ENCODE data around the gene NUDT4.
"Not testable (repeated sequence)": the region's sequence is repeated elsewhere in the genome, so short reads cannot be mapped to it uniquely, and the experiment has no call there.

The NUDT4 gene

DNA sequence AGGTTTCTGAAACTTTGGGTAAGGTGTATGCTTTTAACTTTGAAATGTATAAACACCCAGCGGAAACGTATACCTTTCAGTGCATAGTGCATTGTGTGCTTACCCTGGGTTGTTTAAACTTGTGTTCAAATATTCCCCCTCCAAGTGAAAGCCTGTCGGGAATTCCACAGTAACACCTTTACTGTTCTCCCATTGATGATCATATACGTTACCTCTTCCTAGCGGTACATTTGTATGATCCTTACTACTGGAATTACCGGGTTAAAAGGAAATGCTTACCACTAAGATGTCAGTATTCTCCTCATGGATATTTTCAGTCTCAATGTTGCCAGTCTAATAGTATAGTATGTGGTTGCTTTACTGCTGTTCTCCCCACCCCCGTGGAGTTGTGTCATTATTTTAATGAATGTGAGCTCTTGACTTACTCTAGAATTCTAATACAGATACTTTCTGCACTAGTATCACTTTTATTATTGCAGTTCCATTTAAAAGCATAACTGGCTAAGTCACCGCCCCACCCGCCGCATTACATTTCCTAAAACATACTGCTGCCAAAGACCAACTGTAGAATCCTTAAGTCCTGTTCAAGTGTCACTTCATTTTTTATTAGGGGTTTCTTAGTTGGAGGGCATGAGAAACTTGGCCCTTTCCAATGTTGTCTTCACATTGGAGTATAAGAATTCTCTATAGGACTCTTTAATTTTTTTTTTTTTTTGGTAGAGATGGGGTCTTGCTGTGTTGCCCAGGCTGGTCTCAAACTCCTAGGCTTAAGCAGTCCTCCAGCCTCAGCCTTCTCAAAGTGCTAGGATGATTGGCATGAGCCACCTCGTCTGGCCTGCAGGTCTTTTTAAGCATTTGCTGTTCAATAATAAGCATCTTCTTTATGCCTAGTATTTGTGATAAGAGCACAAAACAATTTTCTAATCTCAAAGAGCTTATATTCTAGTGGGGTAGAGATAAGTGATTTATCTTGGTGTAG lies 24.9 kb downstream of the NUDT4 start:
- no peak for DNase-seq (ENCODE audit: low read depth in 2 of 2)

DNA sequence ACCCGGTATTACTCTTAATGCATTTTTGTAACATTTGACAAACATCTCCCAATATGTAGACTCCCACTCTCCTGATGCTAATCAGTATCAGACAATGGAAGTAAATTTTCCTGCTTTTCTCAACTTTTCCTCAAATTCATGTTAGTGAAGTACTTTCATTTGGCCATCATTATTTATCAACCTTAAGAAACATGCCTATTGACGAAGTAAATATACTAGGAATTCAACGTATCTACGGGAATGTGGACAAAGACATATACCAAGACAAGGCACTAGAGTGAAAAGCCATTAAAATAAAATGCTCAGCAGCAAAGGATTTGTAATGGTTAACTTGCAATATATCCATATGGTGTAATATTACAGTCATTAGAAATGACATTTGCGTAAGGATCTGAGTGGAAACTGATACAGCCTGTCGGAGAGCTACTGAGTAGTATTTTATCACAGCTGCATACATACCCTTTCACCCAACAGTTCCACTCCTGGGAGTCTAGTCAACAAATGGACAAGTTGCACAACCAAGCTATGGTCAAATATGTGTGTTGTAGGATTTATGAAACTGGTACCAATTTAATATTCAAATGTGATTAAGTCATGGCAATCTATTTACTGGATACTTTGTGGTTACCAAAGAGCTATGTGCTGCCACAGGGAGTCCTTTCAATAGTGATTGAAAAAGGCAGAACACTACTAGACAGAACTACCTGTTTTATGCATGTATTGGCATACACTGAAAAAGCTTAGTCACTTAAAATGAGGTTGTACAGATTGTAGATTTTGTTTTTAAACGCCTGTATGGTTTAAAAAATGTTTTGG lies 26.5 kb downstream of the NUDT4 start:
- no peak for DNase-seq (ENCODE audit: low read depth in 2 of 2)

DNA sequence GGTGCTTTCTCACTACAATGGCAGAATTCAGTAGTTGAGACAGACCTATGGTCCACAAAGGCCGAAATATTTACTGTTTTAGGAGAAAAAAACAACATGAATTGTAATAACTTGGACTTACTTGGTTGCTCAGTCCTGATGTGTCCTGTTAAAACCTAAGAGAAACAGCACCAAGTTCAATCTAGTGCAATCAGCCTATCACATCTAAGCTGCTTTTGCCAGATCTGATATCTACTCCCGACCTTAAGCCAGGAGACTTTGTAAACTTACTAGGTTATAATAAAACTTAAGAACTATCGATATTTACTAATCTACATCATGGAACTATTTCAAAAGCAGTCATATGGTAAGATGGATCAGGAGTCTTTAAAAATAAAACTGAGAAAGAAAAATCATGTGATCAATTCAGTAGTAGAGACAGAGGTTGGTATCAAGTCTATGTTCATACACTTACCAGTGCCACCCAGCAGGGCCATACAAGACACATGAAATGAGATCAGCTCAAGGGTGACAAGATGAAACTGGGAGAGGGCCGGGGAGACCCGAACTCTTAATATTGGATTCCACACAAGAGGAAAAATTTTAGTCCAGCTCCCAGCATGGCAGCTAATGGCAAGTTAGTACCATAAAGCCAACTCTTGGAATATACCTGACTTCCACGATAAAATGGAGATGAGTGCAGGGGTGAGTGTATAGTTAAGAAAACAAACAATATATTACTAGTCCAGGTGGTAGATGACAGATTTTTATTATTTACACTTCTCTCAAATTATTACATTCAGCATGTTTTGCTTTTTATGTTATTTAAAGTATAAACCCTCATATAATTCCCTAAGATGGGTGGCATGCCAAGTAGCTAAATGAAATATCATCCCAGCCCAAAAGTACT lies 27.5 kb downstream of the NUDT4 start:
- DNase-seq (ENCODE audit: low read depth in 2 of 2), result no peak

DNA sequence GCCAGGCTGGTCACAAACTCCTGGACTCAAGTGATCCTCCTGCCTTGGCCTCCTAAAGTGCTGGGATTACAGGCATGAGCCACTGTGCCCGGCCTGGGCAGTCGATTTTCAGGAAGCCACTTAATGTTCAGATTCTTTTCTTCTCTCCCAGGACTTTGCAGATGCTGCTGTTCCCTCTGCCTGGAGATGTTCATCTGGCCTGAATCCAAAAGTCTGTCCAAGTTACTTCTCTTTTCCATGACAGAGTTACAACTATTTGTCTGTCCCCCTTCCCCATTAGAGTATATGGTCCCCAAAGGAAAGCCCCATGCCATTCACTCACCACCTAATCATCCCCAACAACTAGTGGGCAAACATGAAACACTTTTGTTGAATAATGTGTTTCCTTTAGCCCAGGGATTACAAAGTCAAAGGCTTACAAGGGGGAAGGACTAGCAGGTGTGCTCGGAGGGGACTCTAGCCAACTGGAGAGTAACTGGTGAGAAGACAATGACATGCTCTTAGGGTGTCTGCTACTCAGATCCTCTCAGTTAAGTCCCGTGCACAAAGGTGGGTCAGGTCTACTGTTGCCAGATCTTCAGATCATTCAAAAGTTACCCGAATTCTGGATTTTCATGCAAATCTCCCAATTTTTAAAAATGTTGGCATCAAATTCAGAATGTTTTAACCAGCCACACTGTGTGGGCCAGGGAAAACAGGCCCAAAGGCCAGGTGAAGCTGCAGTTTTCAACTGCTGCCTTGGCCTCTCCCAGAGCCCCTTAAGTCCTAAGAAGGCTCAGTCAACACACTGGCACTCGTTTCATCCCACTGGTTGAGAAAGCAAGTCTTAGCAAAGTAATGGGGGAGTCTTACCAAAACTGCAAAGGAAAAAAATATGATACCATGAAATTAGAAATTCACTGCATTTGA lies 29.6 kb downstream of the NUDT4 start:
- DNase-seq (ENCODE audit: low read depth in 2 of 2), result no peak

DNA sequence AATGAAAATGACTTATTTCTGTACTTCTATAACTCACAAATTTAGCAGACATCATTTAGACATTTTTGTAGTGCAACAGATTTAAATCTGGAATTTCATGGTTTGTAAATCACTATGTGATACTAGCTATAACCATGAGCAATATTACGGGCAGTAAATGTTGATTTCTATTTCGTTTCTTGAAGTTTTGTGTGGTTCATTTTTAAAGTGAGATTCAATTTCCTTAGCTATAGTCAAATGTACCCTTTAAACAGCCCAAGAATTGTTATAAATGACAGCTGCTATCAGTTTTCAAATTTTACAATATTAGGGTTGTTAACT lies 30.2 kb downstream of the NUDT4 start:
- no peak for DNase-seq (ENCODE audit: low read depth in 2 of 2)

DNA sequence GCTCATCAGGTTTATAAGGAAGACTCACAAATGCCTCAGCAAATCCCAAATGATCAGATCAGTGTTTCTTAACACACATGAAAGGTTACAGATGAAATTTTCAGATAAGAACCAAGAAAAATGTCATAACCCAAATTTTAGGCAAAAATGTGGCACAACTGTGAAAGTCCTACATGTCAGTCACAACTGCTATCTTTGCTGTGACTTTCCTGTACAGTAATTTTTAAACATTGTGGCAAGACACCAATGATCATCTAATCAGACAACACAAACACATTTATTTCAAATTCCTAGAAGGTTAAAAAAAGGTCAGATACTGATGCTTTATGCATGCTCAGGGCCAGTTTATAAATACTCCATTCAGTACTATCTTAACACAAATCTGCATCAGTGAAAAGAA lies 31.1 kb downstream of the NUDT4 start:
- DNase-seq (ENCODE audit: low read depth in 2 of 2), result no peak

DNA sequence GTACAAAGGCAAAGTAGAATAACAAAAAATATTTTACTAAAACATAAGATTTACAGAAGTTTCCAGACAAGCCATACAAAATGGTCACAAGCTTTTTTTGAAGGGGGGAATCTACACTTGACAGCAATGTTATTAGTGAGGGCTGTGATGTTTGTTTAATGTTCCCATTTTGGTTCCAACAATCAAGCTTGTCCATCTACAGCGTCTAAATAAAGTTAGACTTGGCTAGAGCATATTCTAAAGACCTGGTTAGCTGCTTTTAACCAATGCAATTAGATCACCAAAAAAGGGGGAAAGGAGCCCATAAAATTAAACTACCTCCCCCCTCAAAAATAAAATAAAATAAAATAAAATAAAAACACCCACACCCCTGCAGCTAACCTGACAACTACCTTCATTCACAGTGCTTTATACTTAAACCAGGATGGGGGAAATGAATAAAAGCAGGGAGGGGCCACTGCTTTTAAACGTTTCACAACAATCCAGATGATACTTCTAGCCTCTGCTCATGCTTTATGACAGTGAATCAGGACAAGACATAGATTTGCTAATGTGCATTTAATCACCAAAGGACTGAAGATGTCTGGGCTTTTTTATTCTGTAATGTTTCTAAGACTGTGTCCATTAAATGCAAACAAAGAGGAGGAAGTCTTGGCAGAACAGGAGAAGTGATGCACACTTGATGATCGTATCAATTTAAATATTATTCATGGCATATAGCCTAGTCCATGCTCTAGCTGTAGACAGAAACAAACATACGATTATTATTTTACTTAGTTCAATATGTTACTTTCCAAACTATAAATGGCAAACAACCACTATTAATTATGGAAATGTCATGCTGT lies 31.8 kb downstream of the NUDT4 start:
- DNase-seq (ENCODE audit: low read depth in 2 of 2), result not testable (repeated sequence)

DNA sequence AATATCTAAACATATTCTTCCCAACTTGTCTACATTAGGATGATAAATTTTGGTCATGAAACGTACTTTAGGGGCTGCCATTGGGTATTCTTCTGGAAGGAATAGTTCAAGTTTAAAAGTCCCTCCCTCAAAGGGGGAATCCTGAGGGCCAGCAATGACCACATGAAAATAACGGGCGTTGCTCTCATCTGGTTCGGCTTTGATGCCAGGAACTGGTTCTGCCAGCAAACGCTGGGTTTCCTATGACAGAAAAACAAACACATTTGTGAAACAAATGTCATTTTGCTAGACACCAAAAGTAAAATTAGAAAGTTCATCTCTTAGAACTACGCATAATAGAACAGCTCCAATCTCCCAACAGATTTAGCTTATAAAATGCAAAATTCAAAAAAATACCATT lies 33.3 kb downstream of the NUDT4 start:
- DNase-seq (ENCODE audit: low read depth in 2 of 2), result not testable (repeated sequence)

DNA sequence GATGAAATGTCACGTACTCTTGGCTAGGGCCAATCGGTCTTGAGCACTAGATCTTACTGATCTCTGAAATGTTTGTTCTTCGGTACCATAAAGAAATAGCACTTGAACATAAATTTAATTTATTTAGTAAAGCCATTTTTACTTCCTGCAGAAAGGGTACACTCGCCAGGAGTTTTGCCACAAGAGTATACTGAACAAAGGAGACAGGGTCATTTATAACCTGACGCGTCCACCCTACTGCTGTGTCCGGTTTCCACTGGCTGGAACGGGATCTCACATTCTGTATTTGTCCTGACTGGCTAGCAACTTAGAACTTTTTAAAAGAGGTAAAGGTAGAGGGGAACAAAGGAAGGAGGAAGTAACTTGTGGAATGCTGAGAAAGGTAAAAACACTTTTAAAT lies 34.7 kb downstream of the NUDT4 start:
- not testable (repeated sequence) for DNase-seq (ENCODE audit: low read depth in 2 of 2)

DNA sequence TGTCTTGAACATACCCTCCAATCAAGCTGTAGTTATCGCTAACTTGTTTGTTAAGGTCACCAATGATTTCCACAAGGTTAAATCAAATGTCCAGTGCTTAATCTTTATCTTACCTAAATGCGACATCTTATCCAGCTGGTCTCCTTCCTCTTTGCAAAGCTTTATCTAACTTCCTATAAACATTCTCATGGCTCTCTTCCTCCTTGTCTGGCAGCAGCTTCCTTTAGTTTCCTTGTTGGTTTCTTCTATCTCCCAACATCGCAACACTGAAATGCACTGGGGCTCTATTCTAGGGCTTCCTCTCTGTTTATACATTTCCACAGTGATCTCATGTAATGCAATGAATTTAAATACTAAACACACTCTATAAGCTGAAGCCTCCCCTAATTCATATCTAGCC lies 35.3 kb downstream of the NUDT4 start:
- no peak for DNase-seq (ENCODE audit: low read depth in 2 of 2)

DNA sequence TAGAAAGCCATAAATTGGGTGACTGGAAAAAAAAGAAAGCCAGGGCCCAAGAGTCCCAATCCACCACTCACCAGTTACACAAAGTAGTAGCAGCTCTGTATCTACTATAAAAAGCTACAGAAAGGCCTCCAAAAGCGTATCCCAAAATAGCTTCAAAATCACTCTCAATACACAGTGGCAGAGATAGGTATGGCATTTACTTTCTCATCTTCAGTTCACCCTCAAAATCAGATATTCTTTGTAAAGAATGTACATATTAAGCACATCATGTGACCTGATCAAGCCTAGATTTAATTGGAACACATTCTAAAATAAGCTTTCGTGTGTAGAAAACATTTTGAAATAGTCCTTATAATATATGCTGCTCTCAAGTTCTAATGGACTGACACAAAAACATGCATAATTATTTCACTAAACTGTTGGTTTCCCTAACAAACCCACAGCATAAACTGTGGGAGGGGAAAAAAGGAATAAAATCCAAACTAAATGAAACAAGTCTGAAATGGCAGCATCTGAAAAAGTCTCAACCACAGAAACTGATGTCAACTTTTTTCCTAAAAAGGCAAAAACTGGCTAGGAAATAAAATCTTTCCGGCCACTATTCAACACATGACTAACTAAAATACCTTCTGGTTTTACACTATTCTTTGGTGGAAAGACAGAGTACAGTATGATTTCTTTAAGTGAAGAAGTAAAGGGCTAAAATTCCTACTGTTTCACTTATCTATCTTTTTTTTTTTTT lies 38.2 kb downstream of the NUDT4 start:
- no peak for DNase-seq (ENCODE audit: low read depth in 2 of 2)

DNA sequence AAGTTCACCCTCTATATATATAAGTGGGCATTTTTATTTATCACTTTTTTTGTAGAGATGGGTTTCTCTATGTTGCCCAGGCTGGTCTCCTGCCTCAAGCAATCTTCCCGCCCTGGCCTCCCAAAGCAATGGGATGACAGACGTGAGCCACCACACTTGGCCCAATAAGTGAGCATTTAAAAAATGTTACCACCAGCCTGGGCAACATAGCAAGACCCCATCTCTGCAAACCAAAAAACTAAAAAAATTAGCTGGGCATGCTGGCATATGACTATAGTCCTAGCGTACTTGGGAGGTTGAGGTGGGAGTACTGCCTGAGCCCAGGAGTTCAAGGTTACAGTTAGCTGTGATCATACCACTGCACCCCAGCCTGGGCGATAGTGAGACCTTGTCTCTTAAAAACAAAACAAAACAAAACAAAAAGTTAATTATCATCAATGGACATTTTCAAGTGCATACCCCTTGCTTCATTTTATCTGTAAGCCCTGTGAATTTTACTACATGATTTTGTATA lies 40.3 kb downstream of the NUDT4 start:
- no peak for DNase-seq (ENCODE audit: low read depth in 2 of 2)

DNA sequence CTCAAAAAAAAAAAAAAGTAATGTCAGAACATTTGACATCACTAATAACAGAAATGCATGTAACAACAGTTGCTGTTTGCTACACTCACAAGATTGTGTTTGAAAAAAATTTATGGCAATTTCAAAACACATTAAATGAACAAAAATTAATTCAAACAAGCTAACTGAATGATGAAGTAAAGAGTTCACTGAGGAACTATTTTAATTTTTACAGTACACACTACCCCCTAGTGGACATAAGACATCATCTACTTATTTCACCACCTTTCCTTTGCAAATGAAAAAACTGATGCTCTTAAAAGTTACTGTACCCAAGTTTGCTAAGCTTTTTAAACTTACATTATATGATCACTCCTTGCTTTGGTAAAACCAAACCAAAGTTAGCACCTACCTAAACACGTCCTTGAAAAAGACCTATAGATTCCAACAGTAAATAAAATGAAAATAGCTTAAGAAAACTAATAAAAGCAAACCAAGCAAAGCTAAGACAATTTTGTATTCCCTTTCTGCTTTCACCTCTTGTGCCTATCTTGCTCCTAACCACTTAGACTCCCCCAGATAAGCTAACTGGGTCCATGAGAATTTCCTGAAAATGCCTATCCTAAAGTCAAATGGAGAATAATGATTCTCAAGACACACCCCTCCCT lies 41.8 kb downstream of the NUDT4 start:
- no peak for DNase-seq (ENCODE audit: low read depth in 2 of 2)

DNA sequence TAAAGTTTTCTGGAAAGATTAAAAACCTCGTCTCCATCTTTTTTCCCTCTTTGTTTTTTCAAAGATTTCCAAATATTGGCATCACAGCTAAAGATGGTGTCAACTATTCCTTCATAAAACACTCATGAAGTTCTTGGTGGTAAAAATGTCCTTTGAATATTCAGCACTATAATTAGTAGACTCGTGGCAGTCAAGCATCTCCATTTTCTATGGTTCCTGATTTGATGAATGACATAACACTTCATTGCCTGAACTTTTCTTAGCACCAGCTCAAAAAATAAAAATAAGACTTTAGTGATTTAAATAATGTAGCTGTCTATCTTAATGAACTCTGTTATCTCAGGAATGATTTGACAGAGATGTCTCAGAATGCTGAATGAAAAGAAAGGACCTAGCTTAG lies 44.3 kb downstream of the NUDT4 start:
- no peak for DNase-seq (ENCODE audit: low read depth in 2 of 2)

DNA sequence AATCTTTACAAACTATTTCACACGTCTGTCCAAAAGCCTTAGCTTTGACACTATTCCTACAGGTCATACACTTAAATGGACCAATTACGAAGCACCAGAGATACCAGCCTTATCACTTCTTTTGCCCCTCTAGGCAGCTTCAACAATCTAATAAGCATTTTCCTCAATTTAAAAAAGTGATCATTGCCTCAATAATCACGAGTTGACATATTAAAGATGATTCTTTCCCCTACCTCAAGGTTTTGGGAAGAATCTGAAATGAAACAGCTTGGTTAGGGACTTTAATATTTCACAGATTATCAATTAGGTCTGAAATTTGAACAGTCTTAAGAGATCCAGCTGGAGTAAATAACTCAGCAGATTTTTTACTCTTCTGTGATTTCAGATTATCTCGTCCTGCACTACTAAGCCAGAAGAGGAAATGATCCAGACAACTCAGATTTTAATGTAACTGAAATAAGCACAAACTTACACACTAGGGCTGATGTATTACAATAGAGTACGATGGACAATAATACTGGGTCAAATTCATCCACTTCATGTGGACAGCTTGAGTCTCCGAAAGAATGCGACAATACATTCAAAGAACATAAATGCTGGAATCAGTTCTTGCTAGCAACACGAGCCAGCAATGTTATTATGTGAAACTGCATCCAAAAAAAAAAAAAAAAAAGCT lies 48.1 kb downstream of the NUDT4 start:
- no peak for DNase-seq (ENCODE audit: low read depth in 2 of 2)

DNA sequence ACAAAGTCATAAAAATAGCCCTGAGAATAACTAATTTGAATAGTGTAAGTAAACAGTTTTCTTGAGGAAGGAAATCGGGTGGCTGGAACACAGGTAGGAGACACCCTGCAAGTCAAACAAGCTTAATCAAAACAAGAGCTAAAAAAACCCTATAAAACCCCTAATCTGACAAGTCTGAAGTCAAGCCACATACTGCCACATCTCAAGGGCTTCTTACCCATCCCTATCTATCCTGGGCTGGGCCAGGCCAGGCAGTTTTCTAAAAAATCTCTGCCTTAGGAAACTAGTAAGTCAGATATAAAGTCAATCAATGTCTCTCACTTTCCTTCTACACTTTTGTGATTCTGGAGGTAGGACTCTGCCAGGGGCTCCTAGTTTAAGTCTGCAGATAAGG lies 48.7 kb downstream of the NUDT4 start:
- no peak for DNase-seq (ENCODE audit: low read depth in 2 of 2)

DNA sequence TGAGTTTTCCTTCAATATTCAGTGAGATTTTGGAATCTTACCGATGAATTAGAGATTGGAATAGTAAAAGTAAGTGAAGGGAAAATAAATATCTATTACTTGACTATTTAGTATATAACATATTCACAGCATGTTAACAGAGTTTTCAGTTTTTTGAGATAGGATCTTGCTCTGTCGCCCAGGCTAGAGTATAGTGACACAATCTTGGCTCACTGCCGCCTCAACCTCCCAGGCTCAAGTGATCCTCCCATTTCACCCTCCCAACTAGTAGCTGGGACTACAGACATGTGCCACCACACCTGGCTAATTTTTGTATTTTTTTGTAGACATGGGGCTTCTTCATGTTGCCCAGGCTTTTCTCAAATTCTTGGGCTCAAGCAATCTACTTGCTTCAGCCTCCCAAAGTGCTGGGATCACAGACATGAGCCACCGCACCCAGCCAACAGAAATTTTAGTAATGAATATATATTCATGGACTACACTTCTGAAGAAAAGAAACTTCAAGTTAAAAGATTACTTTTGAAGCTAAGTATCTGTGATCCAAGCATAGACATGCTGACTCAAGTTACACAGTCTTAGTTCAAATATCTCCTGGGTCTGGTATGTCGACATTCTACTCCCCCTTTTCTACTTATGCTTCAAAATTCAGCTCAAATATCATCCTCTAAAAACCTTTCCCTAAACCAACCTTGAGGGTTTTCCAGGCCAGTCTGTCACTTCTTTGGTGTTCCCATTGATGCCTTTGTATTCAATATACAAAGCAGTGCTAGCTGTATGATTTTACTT lies 50.2 kb downstream of the NUDT4 start:
- DNase-seq (ENCODE audit: low read depth in 2 of 2), result no peak
